Activated CD4-positive, alpha-beta T cell treated with anti-CD3 and anti-CD28 coated beads, Interleukin-2, amount 50 U/mL, for 4 hours (primary cell): ENCODE data around the gene CYP19A1.

ENCODE experiments used
- DNase-seq, 2 experiments: peaks; one replicate each; pipeline ENCODE4 v3.0.0-alpha.2; 2020

The CYP19A1 gene

GRCh38 chr15:51356983-51357382 lies 18.6 kb upstream of the CYP19A1 start:
- no peak for DNase-seq

- no peak for DNase-seq
Observed at GRCh38 chr15:51356147-51356546, 17.8 kb upstream of the CYP19A1 start.

GRCh38 chr15:51355096-51355495 lies 16.7 kb upstream of the CYP19A1 start:
- no peak for DNase-seq

- no peak for DNase-seq
Observed at GRCh38 chr15:51353976-51354375, 15.6 kb upstream of the CYP19A1 start.

- no peak for DNase-seq
Observed at GRCh38 chr15:51350723-51351122, 12.3 kb upstream of the CYP19A1 start.

- no peak for DNase-seq
Observed at GRCh38 chr15:51349156-51349844, 10.9 kb upstream of the CYP19A1 start.

- no peak for DNase-seq
Observed at GRCh38 chr15:51348688-51349087, 10.3 kb upstream of the CYP19A1 start.

- DNase-seq: no peak
Observed at GRCh38 chr15:51346136-51346535, 7.7 kb upstream of the CYP19A1 start.

GRCh38 chr15:51343466-51343865 lies 5.1 kb upstream of the CYP19A1 start:
- DNase-seq: no peak

- DNase-seq: no peak
Observed at GRCh38 chr15:51342227-51342999, 4.0 kb upstream of the CYP19A1 start.

GRCh38 chr15:51341366-51342226 lies 3.2 kb upstream of the CYP19A1 start, which contains the start of gene GLDN:
Gene GLDN, plus strand, starts transcription at chr15:51341655. Its CDS starts 30 bp downstream, at chr15:51341685.
- DNase-seq: no peak

- DNase-seq: no peak
Observed at GRCh38 chr15:51335538-51336410, 2.6 kb downstream of the CYP19A1 start.

- no peak for DNase-seq
Observed at GRCh38 chr15:51335087-51335486, 3.3 kb downstream of the CYP19A1 start.

- DNase-seq: no peak
Observed at GRCh38 chr15:51334011-51334451, 4.4 kb downstream of the CYP19A1 start.

GRCh38 chr15:51333571-51333970 lies 4.8 kb downstream of the CYP19A1 start:
- DNase-seq: no peak

GRCh38 chr15:51332206-51333147 lies 5.9 kb downstream of the CYP19A1 start:
- no peak for DNase-seq

GRCh38 chr15:51331141-51331540 lies 7.3 kb downstream of the CYP19A1 start:
- no peak for DNase-seq

- DNase-seq: no peak
Observed at GRCh38 chr15:51328926-51329325, 9.5 kb downstream of the CYP19A1 start.

- no peak for DNase-seq
Observed at GRCh38 chr15:51327081-51327480, 11.3 kb downstream of the CYP19A1 start.

- no peak for DNase-seq
Observed at GRCh38 chr15:51325167-51325566, 13.2 kb downstream of the CYP19A1 start.

GRCh38 chr15:51323749-51324148 lies 14.6 kb downstream of the CYP19A1 start:
- DNase-seq: no peak
